Central memory CD8-positive, alpha-beta T cell (primary cell): Measurements from ENCODE around the gene APOBR.
"Not testable (repeated sequence)": the region's sequence is repeated elsewhere in the genome, so short reads cannot be mapped to it uniquely, and the experiment has no call there.

ENCODE experiments used
- ATAC-seq: fragments of 150-1000 bp; cut with Tn5 transposase; replicated peaks from 2 replicates; pipeline ENCODE4 v1.10.0; 2022; ENCODE audit warnings: mild to moderate bottlenecking, moderate FRiP score, moderate number of reproducible peaks; ENCODE audit not compliant: poor library complexity, severe bottlenecking; ENCODE audit errors: extremely low read depth
- DNase-seq, 2 donors: peaks; one replicate each; pipeline ENCODE4 v3.0.0; 2021; ENCODE audit warnings: low spot score in 2 of 2
- H3K27ac Mint-ChIP-seq: one replicate; pipeline ENCODE4 v1.8.0; 2022; ENCODE audit warnings: low read depth, mild to moderate bottlenecking, moderate library complexity, mixed read lengths
- H3K27me3 Mint-ChIP-seq: one replicate; pipeline ENCODE4 v1.8.0; 2022; ENCODE audit warnings: mixed read lengths
- H3K36me3 Mint-ChIP-seq: one replicate; pipeline ENCODE4 v1.8.0; 2022; ENCODE audit warnings: mild to moderate bottlenecking, moderate library complexity, mixed read lengths; ENCODE audit not compliant: insufficient read depth
- H3K4me1 Mint-ChIP-seq: one replicate; pipeline ENCODE4 v1.8.0; 2022; ENCODE audit warnings: mixed read lengths
- H3K4me3 Mint-ChIP-seq: one replicate; pipeline ENCODE4 v1.8.0; 2022; ENCODE audit warnings: mild to moderate bottlenecking, moderate library complexity, mixed read lengths
- H3K9me3 Mint-ChIP-seq: one replicate; pipeline ENCODE4 v1.8.0; 2022; ENCODE audit warnings: mixed read lengths

The APOBR gene

GRCh38 chr16:28494121-28494851, at the start of gene APOBR:
APOBR (plus strand) TSS chr16:28494643; CDS start chr16:28494682, 39 bp downstream.
- Mint-ChIP-seq H3K9me3 (no peaks in the 10 kb centered on the region), H3K4me3 (peak within 1 kb of the TSS; percentile 94), H3K27ac (peak within 1 kb of the TSS; percentile 99), H3K27me3 (no peaks in the 10 kb centered on the region), H3K4me1 (peaks cover 58% of the 10 kb centered on the region), H3K36me3 (peaks cover 39% of the 10 kb centered on the region)
- peak; percentile 81 for ATAC-seq
- DNase-seq: peak; percentile 62 to 89

- not testable (repeated sequence) for H3K4me1 Mint-ChIP-seq, H3K27ac Mint-ChIP-seq, DNase-seq, H3K27me3 Mint-ChIP-seq, ATAC-seq, H3K36me3 Mint-ChIP-seq, H3K4me3 Mint-ChIP-seq, H3K9me3 Mint-ChIP-seq
These were observed 48.1 kb upstream of the APOBR start for GRCh38 chr16:28446388-28446787.

GRCh38 chr16:28447081-28447480, 47.4 kb upstream of the APOBR start:
- not testable (repeated sequence) for H3K9me3 Mint-ChIP-seq, H3K36me3 Mint-ChIP-seq, DNase-seq, H3K27ac Mint-ChIP-seq, H3K4me3 Mint-ChIP-seq, H3K27me3 Mint-ChIP-seq, ATAC-seq, H3K4me1 Mint-ChIP-seq

GRCh38 chr16:28473714-28474265, 20.7 kb upstream of the APOBR start:
- Mint-ChIP-seq H3K36me3 (peaks cover 36% of the 10 kb centered on the region), H3K27me3 (no peaks in the 10 kb centered on the region), H3K4me3 (no peak overlapping the region), H3K4me1 (peaks cover 14% of the 10 kb centered on the region), H3K27ac (peak overlapping the region; percentile 84), H3K9me3 (no peaks in the 10 kb centered on the region)
- ATAC-seq: peak; percentile 43
- DNase-seq: no peak

GRCh38 chr16:28475221-28475620, 19.2 kb upstream of the APOBR start:
- ATAC-seq (no peak), DNase-seq (no peak)
- Mint-ChIP-seq H3K4me3 (no peak overlapping the region), H3K4me1 (peaks cover 14% of the 10 kb centered on the region), H3K27me3 (no peaks in the 10 kb centered on the region), H3K9me3 (no peaks in the 10 kb centered on the region), H3K27ac (peak overlapping the region; percentile 84), H3K36me3 (peaks cover 47% of the 10 kb centered on the region)

- no peak for DNase-seq
- ATAC-seq: no peak
- Mint-ChIP-seq H3K27me3 (no peaks in the 10 kb centered on the region), H3K4me3 (no peak overlapping the region), H3K9me3 (no peaks in the 10 kb centered on the region), H3K36me3 (peaks cover 59% of the 10 kb centered on the region), H3K4me1 (peaks cover 14% of the 10 kb centered on the region), H3K27ac (no peak overlapping the region)
These were observed 17.0 kb upstream of the APOBR start for GRCh38 chr16:28477311-28477920.

GRCh38 chr16:28478506-28479180, 15.8 kb upstream of the APOBR start:
- Mint-ChIP-seq H3K27me3 (no peaks in the 10 kb centered on the region), H3K4me1 (peaks cover 12% of the 10 kb centered on the region), H3K27ac (no peak overlapping the region), H3K9me3 (no peaks in the 10 kb centered on the region), H3K4me3 (no peak overlapping the region), H3K36me3 (peaks cover 67% of the 10 kb centered on the region)
- ATAC-seq (no peak), DNase-seq (no peak)

GRCh38 chr16:28482026-28482425, 12.4 kb upstream of the APOBR start:
- peaks cover 10% of the 10 kb centered on the region for H3K4me1 Mint-ChIP-seq
- DNase-seq (no peak), ATAC-seq (no peak)
- H3K9me3 Mint-ChIP-seq: no peaks in the 10 kb centered on the region
- H3K27me3 Mint-ChIP-seq: no peaks in the 10 kb centered on the region
- H3K4me3 Mint-ChIP-seq: no peak overlapping the region
- peak overlapping the region; percentile 44 for H3K27ac Mint-ChIP-seq
- peaks cover 58% of the 10 kb centered on the region for H3K36me3 Mint-ChIP-seq

- not testable (repeated sequence) for H3K27me3 Mint-ChIP-seq
- H3K27ac Mint-ChIP-seq: peak overlapping the region; percentile 75
These were observed 11.1 kb upstream of the APOBR start for GRCh38 chr16:28483361-28483760.

GRCh38 chr16:28486266-28486665, 8.2 kb upstream of the APOBR start:
- no peak overlapping the region for H3K27ac Mint-ChIP-seq
- peaks cover 18% of the 10 kb centered on the region for H3K4me1 Mint-ChIP-seq
- no peaks in the 10 kb centered on the region for H3K9me3 Mint-ChIP-seq
- ATAC-seq (no peak), DNase-seq (no peak)
- H3K4me3 Mint-ChIP-seq: no peak overlapping the region
- H3K27me3 Mint-ChIP-seq: no peaks in the 10 kb centered on the region
- peaks cover 48% of the 10 kb centered on the region for H3K36me3 Mint-ChIP-seq

More at GRCh38 chr16:28483361-28483760, 11.1 kb upstream of the APOBR start:
- H3K4me1 Mint-ChIP-seq: peaks cover 16% of the 10 kb centered on the region
- ATAC-seq, H3K4me3 Mint-ChIP-seq, H3K9me3 Mint-ChIP-seq, DNase-seq: not testable (repeated sequence)
- peaks cover 50% of the 10 kb centered on the region for H3K36me3 Mint-ChIP-seq

- Mint-ChIP-seq H3K4me1 (peaks cover 53% of the 10 kb centered on the region), H3K27me3 (no peaks in the 10 kb centered on the region), H3K36me3 (peaks cover 38% of the 10 kb centered on the region), H3K4me3 (peak overlapping the region; percentile 94), H3K27ac (peak overlapping the region; percentile 99), H3K9me3 (no peaks in the 10 kb centered on the region)
- ATAC-seq (no peak), DNase-seq (no peak)
These were observed 3.0 kb upstream of the APOBR start for GRCh38 chr16:28491230-28491969.

- peak; percentile 72 for ATAC-seq
- no peaks in the 10 kb centered on the region for H3K27me3 Mint-ChIP-seq
- peak within 1 kb of the TSS; percentile 99 for H3K27ac Mint-ChIP-seq
- peaks cover 56% of the 10 kb centered on the region for H3K4me1 Mint-ChIP-seq
- H3K36me3 Mint-ChIP-seq: peaks cover 38% of the 10 kb centered on the region
- peak; percentile 79 to 88 for DNase-seq
- H3K9me3 Mint-ChIP-seq: no peaks in the 10 kb centered on the region
- H3K4me3 Mint-ChIP-seq: peak within 1 kb of the TSS; percentile 94
These were observed 2.4 kb upstream of the APOBR start, which contains the start of gene CLN3 for GRCh38 chr16:28491970-28492474. CLN3 (minus strand) TSS chr16:28492074; CDS start chr16:28491759, 315 bp downstream.
